ENCODE data around the gene SIGLEC9. TPM values are rescaled to one million over a fixed set of nuclear protein-coding genes. Genes with fewer than 3 reads are reported as not detected.

Gene SIGLEC9
- 1 to 10 TPM in 2 of 5 donors, under 1 TPM in 3; 0.64 to 1.3 (median 0.84) TPM for polyA plus RNA-seq (ENCODE audit: insufficient read depth in 1 of 5, insufficient read length in 5 of 5, low replicate concordance in 1 of 5)
- long read RNA-seq, donor 1, partial matches to known transcripts: 0 of 1 reads
- long read RNA-seq, donor 1, other reads (novel, unspliced or antisense): 0 of 1 reads
- long read RNA-seq, donor 2: 0 reads
- long read RNA-seq, donor 3: 0 reads
- long read RNA-seq, donor 4: 0 reads
- long read RNA-seq, donor 5: 0 reads
- long read RNA-seq, donor 6: 0 reads
- long read RNA-seq, donor 7: 0 reads
- long read RNA-seq, donor 8, partial matches to known transcripts: 0 of 1 reads
- long read RNA-seq, donor 8, other reads (novel, unspliced or antisense): 0 of 1 reads

GRCh38 chr19:51124729-51125128, at the start of gene SIGLEC9:
SIGLEC9 (plus strand) TSS chr19:51124906; CDS start chr19:51124975, 69 bp downstream.
- no peak for DNase-seq

GRCh38 chr19:51075998-51076397, 48.7 kb upstream of the SIGLEC9 start:
- no peak for DNase-seq

GRCh38 chr19:51076631-51077213, 48.0 kb upstream of the SIGLEC9 start:
- no peak for DNase-seq

- DNase-seq: no peak
These were observed 46.6 kb upstream of the SIGLEC9 start for GRCh38 chr19:51078104-51078503.

GRCh38 chr19:51078731-51079130, 46.0 kb upstream of the SIGLEC9 start:
- DNase-seq: no peak

- DNase-seq: no peak
These were observed 45.1 kb upstream of the SIGLEC9 start for GRCh38 chr19:51079481-51080110.

- DNase-seq: no peak
These were observed 43.2 kb upstream of the SIGLEC9 start for GRCh38 chr19:51081476-51081875.

GRCh38 chr19:51082611-51083010, 42.1 kb upstream of the SIGLEC9 start, which contains the start of gene KLK14:
KLK14 (minus strand) TSS chr19:51082887; CDS start chr19:51082614, 273 bp downstream.
- no peak for DNase-seq

- no peak for DNase-seq
These were observed 41.5 kb upstream of the SIGLEC9 start for GRCh38 chr19:51083181-51083580.

GRCh38 chr19:51083783-51084182, 40.9 kb upstream of the SIGLEC9 start:
- DNase-seq: no peak

- no peak for DNase-seq
These were observed 40.2 kb upstream of the SIGLEC9 start for GRCh38 chr19:51084505-51084904.

- DNase-seq: no peak
These were observed 38.4 kb upstream of the SIGLEC9 start for GRCh38 chr19:51086153-51086850.

- no peak for DNase-seq
These were observed 34.9 kb upstream of the SIGLEC9 start for GRCh38 chr19:51089786-51090185.

GRCh38 chr19:51090471-51090870, 34.2 kb upstream of the SIGLEC9 start:
- no peak for DNase-seq

GRCh38 chr19:51091126-51091525, 33.6 kb upstream of the SIGLEC9 start:
- no peak for DNase-seq

- DNase-seq: no peak
These were observed 32.5 kb upstream of the SIGLEC9 start for GRCh38 chr19:51091895-51092873.

GRCh38 chr19:51093101-51093500, 31.6 kb upstream of the SIGLEC9 start:
- DNase-seq: no peak

GRCh38 chr19:51093510-51094345, 31.0 kb upstream of the SIGLEC9 start:
- DNase-seq: no peak

GRCh38 chr19:51094696-51095279, 29.9 kb upstream of the SIGLEC9 start:
- DNase-seq: no peak
